D341Med (cell line): ENCODE measurements around the gene CALY.
A peak's percentile ranks its signal among the peaks of the same experiment; 100 is the strongest.

Experiments
- DNase-seq: peaks from one replicate; pipeline ENCODE4 v3.0.0; 2012; ENCODE audit warnings: low spot score

CALY gene

GRCh38 chr10:133350950-133351329, 14.2 kb upstream of the CALY start:
- no peak for DNase-seq

DNA sequence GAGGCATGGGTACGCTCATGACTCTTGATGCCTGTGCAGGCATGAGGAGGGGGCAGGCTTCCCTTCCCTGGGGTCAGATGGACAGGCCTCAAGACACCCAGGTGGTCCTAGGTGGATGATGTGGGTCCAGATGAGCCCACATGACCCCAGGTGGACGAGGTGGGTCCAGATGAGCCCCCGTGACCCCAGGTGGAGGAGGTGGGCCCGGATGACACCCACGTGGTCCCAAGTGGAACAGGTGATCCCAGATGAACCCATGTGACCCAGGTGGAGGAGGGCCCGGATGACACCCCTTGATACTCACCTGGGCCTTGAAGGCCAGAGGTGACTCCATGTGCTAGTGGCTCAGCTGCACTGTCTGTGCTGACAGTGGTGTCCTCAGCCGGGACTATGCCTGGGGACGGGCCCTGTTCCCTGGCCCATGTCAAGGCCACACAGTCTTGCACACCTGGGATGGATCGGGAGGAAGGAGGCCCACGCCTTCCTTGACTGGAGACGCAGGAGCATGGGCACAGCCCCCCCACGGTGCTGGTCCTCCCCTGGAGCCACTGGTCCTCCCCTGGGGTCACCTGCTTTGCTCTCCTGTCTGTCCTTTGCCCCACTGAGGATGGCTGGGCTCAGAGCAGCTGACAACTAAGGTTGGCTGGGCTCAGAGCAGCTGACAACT, 13.7 kb upstream of the CALY start:
- DNase-seq, result no peak

DNA sequence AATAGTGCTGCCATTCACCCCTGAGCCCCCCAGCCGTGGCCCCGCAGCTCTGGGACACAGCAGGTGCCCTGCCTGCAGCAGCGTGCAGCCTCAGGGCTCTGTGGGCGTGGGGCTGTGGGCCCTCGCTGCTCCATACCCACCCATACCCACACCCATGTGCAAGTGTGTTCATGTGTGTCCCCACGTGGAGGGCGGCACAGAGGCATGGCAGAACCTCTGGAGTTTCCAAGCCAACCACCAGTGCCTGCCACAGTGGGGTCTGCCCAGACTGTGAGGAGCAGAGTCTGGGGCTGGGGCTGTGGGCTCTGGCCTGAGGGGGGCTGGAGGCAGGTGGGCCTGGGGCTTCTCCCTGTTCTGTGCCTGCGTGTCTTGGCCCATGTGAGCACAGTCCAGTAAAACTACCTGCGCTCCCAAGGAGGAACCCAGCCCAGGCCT, 12.9 kb upstream of the CALY start:
- no peak for DNase-seq

DNA sequence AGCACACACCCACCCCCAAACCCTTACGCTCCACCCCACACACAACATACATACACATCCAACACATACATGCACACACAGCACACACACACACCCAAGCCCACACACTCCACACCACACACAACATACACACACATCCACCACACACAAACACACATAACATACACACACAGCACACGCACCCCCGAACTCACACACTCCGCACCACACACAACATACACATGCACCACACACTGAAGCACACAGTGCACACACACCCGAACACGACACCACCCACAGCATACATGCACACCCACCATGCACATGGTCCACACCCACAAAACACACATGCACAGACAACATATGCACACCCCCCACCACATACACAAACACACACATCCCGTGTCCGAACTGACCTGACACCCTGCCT, 12.5 kb upstream of the CALY start:
- DNase-seq, result no peak

GRCh38 chr10:133347710-133348517, 11.2 kb upstream of the CALY start:
- DNase-seq, result no peak

GRCh38 chr10:133346413-133346812, 9.7 kb upstream of the CALY start:
- DNase-seq, result no peak

DNA sequence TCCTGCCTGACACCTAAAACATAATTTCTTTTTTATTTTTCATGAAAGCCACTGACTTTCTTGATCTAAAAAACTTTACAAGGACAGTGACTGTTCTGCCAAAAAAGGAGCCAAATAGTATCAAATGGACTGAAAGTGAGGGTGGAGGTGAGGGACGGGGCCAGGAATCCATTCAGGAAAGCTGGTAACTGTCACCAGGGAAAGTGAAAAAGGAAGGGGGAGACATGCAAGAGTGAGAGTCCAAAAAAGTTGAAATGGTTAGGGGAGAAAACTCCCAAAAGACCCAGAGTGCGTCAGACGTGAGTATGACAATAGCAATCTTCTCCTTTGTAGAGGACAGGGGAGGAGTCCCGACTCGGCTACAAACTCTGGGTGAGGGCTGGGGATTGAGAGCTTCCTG, 7.5 kb upstream of the CALY start:
- DNase-seq, result no peak

GRCh38 chr10:133343558-133343957, 6.9 kb upstream of the CALY start:
- no peak for DNase-seq

GRCh38 chr10:133342942-133343341, 6.2 kb upstream of the CALY start:
- DNase-seq, result no peak

- DNase-seq, result no peak
Observed at GRCh38 chr10:133341983-133342382, 5.3 kb upstream of the CALY start.

DNA sequence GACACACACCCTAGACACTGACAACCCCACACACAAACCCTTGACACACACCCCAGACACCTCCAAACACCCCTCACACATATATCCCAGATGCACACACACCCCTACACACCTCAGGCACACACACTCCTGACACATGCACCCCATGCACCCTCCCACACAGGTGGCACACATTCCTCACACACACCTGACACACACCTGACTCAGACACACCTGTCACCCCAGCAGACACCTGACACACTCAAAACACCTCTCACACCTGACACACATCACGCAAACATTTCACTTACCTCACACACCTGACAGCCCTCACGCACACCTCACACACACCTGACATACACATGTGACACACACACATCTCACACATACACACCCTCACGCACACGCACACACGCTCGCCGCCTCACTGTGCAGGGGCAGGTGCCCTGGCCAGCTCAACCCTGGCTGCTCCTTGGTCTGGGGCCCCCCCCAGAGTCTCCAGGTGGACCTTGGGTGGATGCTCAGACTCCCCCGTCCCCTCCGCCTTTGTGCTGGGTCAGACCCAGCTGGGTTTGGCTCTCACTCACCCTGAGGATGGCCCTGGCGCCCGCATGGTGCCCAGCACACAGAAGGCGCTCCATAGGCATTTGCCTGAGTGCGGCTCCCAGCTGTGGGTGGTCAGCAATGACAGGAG, 3.1 kb upstream of the CALY start:
- DNase-seq, result no peak

DNA sequence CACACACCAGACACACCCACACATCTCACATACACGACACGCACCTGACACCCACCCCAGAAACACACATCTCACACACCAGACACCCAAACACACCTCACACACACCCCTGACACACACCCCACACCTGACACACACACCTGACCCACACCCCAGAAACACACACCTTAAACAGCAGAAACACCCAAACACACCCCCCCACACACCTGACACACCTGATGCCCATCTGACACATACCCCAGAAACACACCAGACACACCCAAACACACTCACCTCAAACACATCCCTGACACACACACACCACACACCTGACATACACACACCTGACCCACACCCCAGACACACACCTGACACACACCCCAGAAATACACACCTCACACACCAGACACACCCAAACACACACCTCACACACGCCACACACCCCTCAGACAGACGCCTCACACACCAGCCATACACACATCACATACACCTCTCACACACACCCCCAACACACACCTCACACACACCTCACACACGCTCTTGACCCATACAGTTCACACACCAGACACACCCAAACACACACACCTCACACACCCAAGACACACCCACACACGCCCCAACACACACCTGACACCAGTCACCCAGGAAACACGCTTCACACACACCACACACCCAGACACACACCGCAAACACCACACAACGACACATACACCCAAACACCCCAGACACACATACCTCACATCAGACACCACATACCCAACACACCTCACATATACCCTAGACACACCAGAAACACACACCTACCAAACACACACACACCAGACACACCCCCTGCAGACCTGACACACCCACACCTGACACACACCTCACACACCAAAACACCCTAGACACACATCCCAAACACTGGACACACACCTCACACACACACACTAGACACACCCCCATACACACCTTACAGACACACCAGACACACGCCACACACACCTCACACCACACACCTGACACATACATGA, 1.7 kb upstream of the CALY start:
- no peak for DNase-seq

GRCh38 chr10:133337370-133337725, 652 bp upstream of the CALY start:
- DNase-seq, result no peak

- no peak for DNase-seq
Observed at GRCh38 chr10:133336118-133336576, 549 bp downstream of the CALY start.

- DNase-seq, result peak; percentile 50
Observed at GRCh38 chr10:133335246-133336117, 1.2 kb downstream of the CALY start.

DNA sequence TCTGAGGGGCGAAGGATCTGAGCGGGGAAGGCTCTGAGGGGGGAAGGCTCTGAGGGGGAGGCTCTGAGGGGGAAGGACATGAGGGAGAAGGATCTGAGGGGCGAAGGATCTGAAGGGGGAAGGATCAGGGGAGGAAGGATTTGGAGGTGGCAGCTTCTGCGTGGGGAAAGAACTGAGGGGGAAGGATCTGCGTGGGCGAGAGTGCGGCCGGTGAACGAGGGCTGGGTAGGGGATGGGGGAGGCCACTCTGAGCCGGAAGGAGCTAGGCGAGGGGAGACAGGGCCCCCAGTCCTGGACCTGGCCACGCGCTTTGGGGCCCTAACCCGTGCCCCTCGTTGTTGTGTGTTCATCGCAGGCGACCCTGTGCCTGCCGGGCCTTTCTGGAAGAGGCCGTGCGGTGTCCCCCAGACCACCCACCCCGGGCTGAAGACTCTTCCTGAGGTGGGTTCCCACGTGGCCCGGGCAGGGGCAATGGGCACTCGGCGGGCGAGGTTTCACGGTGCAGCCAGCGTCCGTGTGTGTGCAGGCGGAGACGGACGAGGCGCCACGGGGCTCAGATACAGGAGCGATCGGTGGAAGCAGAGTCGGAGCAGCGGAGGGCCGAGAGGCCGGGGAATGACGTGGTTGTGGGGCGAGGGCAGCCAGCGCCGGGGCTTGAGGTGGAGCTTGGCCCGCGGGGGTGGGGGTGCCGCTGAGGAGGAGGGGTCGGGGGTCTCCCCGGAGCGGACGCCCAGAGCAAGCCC, 2.0 kb downstream of the CALY start:
- DNase-seq, result no peak

GRCh38 chr10:133332936-133333699, 3.6 kb downstream of the CALY start:
- DNase-seq, result no peak

GRCh38 chr10:133329491-133330202, 7.0 kb downstream of the CALY start:
- peak; percentile 84 for DNase-seq
